Breast epithelium (tissue), 4 donors: ENCODE measurements around the gene TMEM204. TPM values are rescaled to one million over a fixed set of nuclear protein-coding genes. Genes with fewer than 3 reads are reported as not detected.

ENCODE experiments used
- DNase-seq, 2 donors: peaks; one replicate each; pipeline ENCODE4 v3.0.0-alpha.2; 2019; ENCODE audit warnings: low spot score in 2 of 2
- H3K27ac ChIP-seq, 2 donors: fragments of 200-600 bp; sonication (generic) in 1 of 2; one replicate each; pipeline ENCODE4 v1.5.1; 2016 to 2019; ENCODE audit warnings: mild to moderate bottlenecking in 1 of 2
- H3K27me3 ChIP-seq, 2 donors: fragments of 200-600 bp; sonication (generic) in 1 of 2; one replicate each; pipeline versions ENCODE4 v1.5.1 to v1.6.0; 2017 to 2019; ENCODE audit warnings: control low read depth in 1 of 2, mild to moderate bottlenecking in 1 of 2
- H3K36me3 ChIP-seq: fragments of 200-600 bp; one replicate; pipeline ENCODE4 v1.5.1; 2019
- H3K4me1 ChIP-seq, 2 donors: fragments of 200-600 bp; sonication (generic); one replicate each; pipeline ENCODE4 v1.5.1; 2016 to 2019; ENCODE audit warnings: control low read depth in 1 of 2
- H3K4me3 ChIP-seq, 3 donors: fragments of 200-600 bp; sonication (generic); 1 replicate in 2 of 3; 2 replicates in 1 of 3; pipeline ENCODE4 v1.5.1; 2016 to 2019; ENCODE audit warnings: mild to moderate bottlenecking in 3 of 3, moderate library complexity in 2 of 3
- H3K9me3 ChIP-seq, 2 donors: fragments of 200-600 bp; sonication (generic) in 1 of 2; one replicate each; pipeline ENCODE4 v1.5.1; 2016 to 2019; ENCODE audit warnings: control low read depth in 1 of 2
- POLR2A ChIP-seq: fragments of 450-650 bp; IDR thresholded peaks from one replicate; pipeline ENCODE4 v1.6.1; 2016; ENCODE audit warnings: antibody characterized with exemption, mild to moderate bottlenecking, moderate library complexity
- POLR2AphosphoS5 ChIP-seq, 3 donors: sonication (generic); formaldehyde crosslinking; IDR thresholded peaks; one replicate each; pipeline ENCODE4 v1.6.1; 2017; ENCODE audit warnings: antibody characterized with exemption in 3 of 3
- intact Hi-C: fragments of 100-400 bp; cut with DNase I; formaldehyde crosslinking; loops from one replicate; pipeline ENCODE4 v1.15.1; 2023; ENCODE audit warnings: low total_unique reads
- total RNA-seq, 3 donors: library from RNA; depleted of rRNA; stranded (reverse); fragments of >200 nt; gene quantifications; one replicate each; pipeline ENCODE4 v1.1.0, GENCODE V29; 2016
- TF ChIP-seq, protein P1 (sequence below), 3 donors: fragments of 450-650 bp; IDR thresholded peaks; one replicate each; pipeline ENCODE4 v1.5.1; 2016 to 2017; ENCODE audit warnings: antibody characterized with exemption in 3 of 3, mild to moderate bottlenecking in 3 of 3, moderate library complexity in 3 of 3

Gene TMEM204
- total RNA-seq, 3 donors from 2014 or later = 27.8 to 37.0 (median 34.1) TPM

DNA sequence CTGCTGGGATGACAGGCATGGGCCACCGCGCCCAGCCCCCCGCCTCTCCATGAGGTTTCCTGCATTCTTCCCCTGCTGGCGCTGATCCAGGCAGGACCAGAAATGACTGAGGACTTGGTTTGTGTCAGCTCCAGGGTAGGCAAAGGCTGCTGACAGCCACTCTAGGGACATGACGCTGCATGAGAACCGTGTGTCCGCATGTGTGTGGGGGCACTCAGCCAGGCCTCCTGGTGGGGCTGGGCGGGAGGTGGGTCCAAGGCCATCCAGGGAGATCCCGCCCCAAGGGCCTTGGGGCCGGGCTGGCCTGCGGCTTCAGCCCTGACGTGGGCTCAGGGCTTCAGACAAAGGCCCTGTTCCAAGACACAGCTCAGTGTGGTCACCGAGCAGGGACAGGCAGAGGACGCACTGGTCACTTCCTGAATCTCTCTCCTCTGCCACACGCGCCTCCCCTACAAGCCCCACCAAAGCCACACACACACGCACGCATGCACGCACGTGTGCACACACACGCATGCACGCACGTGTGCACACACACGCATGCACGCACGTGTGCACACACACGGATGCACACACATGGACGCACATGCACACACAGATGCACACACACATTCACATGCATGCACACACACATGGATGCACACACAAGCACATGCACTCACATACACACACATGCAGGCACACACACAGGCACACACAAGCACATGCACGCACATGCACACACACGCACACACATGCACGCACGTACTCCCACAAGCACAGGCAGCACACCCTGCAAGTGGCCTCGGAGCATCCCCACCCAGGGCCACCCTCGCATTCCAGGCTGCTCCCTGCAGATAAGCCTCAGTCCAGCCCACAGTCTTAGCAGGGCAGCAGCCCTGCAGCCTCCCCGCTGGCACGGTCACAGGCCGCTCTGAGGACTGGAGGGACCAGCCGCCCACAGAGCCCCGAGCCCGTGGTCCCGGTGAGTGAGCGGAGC, 5.3 kb upstream of the TMEM204 start:
- peaks cover 17 to 21% of the 10 kb centered on the region in 2 donors for H3K4me1 ChIP-seq
- no peaks in the 10 kb centered on the region for H3K27me3 ChIP-seq
- H3K4me3 ChIP-seq = no peak overlapping the region
- TF ChIP-seq POLR2A (no peak), POLR2AphosphoS5 (IDR thresholded peaks at IDR 0.05) (no peak)
- TF ChIP-seq, protein P1, sequence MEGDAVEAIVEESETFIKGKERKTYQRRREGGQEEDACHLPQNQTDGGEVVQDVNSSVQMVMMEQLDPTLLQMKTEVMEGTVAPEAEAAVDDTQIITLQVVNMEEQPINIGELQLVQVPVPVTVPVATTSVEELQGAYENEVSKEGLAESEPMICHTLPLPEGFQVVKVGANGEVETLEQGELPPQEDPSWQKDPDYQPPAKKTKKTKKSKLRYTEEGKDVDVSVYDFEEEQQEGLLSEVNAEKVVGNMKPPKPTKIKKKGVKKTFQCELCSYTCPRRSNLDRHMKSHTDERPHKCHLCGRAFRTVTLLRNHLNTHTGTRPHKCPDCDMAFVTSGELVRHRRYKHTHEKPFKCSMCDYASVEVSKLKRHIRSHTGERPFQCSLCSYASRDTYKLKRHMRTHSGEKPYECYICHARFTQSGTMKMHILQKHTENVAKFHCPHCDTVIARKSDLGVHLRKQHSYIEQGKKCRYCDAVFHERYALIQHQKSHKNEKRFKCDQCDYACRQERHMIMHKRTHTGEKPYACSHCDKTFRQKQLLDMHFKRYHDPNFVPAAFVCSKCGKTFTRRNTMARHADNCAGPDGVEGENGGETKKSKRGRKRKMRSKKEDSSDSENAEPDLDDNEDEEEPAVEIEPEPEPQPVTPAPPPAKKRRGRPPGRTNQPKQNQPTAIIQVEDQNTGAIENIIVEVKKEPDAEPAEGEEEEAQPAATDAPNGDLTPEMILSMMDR (IDR thresholded peaks at IDR 0.05) = no peak
- DNase-seq = no peak
- intact Hi-C loops = no loop called here
- H3K36me3 ChIP-seq = no peaks in the 10 kb centered on the region
- H3K9me3 ChIP-seq = no peaks in the 10 kb centered on the region
- H3K27ac ChIP-seq = peak overlapping the region in 1 of 2 donors; percentile 55

DNA sequence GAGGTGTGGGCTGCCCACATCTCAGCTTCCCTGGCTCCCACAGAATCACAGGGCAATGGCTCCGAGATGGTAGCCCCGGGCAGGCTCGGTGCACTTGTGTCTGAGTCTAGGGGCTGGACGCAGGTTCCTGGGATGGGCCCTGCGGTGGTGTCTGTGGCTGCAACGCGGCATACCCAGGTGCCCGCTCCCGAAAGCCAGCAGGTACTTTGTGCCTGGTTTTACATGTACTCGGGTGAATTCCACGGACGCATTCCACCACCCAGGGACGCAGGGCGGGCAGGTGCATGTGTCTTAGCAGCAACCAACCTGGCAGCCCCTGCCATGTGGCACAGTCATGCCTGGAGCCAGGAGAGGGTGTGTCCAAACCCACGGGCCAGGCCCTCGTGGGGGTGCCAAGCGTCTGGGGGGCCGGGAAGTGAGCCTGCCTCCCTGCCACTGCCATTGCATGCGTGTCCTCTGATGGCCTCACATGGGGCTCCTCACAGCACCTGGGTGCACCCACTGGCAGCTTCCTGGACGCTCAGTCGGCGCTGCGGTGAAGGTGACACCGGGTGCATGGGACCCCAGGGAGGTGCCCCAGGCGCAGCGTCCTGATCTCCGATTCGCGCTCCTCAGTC, 4.4 kb upstream of the TMEM204 start:
- Histone ChIP-seq H3K4me3 (no peak overlapping the region), H3K27ac (peak overlapping the region in 1 of 2 donors; percentile 55), H3K36me3 (no peaks in the 10 kb centered on the region), H3K4me1 (peaks cover 17 to 24% of the 10 kb centered on the region in 2 donors), H3K9me3 (no peaks in the 10 kb centered on the region), H3K27me3 (no peaks in the 10 kb centered on the region)
- intact Hi-C loops = no loop called here
- TF ChIP-seq POLR2AphosphoS5 (IDR thresholded peaks at IDR 0.05) = no peak
- TF ChIP-seq, protein P1 (IDR thresholded peaks at IDR 0.05) = no peak
- TF ChIP-seq POLR2A = no peak
- DNase-seq = no peak

DNA sequence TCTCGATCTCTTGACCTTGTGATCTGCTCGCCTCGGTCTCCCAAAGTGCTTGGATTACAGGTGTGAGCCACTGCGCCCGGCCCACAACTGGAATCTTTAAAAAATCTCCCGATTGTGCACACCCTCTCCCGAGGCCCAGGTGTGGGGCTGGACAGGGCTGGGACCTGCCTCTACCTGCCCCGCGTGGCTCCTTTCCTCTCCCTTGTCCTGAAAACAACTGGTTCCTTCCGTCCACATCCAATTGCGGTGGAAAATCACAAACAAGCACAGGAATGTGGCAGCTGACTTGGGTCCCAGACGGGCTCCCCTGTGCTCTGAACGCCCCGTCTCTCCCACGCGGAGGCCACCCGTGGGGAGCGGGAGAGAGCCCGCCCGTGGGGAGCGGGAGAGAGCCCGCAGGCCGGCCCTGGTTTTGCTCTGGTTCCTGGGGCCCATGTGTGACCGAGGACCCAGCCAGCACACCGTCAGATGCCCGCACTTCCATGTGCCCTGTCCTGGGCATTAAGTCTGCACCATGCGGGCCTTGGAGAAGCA, 3.0 kb upstream of the TMEM204 start:
- H3K36me3 ChIP-seq = no peaks in the 10 kb centered on the region
- intact Hi-C loops = loop anchor here (10.0 kb wide), 1 partner anchor 116 kb away; the partner anchor contains the start of gene UNKL
- H3K4me3 ChIP-seq = peak overlapping the region in 2 of 3 donors; percentile 68 to 91
- H3K27ac ChIP-seq = peak overlapping the region; percentile 84 to 97
- peaks cover 17 to 24% of the 10 kb centered on the region in 2 donors for H3K4me1 ChIP-seq
- H3K27me3 ChIP-seq = no peaks in the 10 kb centered on the region
- H3K9me3 ChIP-seq = no peaks in the 10 kb centered on the region
- no peak for DNase-seq
- TF ChIP-seq, protein P1 (IDR thresholded peaks at IDR 0.05) = no peak
- TF ChIP-seq POLR2A = no peak
- TF ChIP-seq POLR2AphosphoS5 (IDR thresholded peaks at IDR 0.05) = no peak

DNA sequence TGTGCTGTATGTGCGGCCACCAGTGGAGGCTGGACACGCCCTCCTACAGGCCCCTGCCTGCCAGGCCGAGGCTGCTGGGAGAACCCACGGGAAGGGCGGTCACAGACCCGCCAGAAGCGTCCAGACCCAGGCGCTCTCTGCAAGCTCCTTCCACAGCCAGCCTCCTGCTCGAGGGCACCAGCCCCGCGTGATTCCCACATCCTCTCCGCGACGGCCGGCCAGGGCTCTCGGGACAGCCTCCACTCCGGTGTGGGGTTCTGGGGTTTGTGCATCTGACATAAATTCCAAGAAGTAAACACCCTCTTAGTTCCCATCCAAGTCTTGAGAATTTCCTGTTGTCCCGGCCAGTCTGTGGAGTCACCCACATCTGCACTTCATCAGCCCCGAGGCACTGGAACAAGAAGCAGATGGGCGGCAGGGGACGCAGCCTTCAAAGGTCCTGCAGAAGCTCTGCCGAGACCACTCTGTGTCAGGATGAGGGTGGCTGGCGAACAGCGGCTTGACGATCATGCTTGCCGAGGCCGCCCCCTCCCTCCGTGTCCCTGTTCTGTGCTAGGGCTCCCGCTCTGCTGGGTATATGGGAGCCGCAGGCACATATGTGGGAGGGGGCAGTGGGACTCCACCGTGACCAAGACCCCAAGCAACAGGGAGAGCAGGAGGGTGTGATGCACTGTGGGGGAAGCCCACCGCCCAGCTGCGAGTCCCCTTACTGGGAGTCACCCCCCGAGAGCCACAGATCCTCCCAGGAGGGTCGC, 2.4 kb upstream of the TMEM204 start:
- Histone ChIP-seq H3K4me3 (peak overlapping the region; percentile 13 to 91 (median 68)), H3K27me3 (no peaks in the 10 kb centered on the region), H3K9me3 (no peaks in the 10 kb centered on the region), H3K36me3 (no peaks in the 10 kb centered on the region), H3K27ac (peak overlapping the region; percentile 84 to 97), H3K4me1 (peaks cover 17 to 24% of the 10 kb centered on the region in 2 donors)
- peak in 1 of 2 donors; percentile 44 for DNase-seq
- intact Hi-C loops = loop anchor here (10.0 kb wide), 1 partner anchor 116 kb away; the partner anchor contains the start of gene UNKL
- TF ChIP-seq POLR2AphosphoS5 (IDR thresholded peaks at IDR 0.05) = peak in 1 of 3 donors; percentile 70
- TF ChIP-seq, protein P1 (IDR thresholded peaks at IDR 0.05) = no peak
